HG03575 (cell line): ENCODE measurements around the gene MNT.

Experiments used
- ATAC-seq: cut with Tn5 transposase; IDR thresholded peaks from one replicate; pipeline ENCODE4 v1.9.1; 2021; ENCODE audit not compliant: unreplicated experiment, insufficient number of reproducible peaks, low FRiP score; ENCODE audit errors: extremely low read depth

MNT gene

DNA sequence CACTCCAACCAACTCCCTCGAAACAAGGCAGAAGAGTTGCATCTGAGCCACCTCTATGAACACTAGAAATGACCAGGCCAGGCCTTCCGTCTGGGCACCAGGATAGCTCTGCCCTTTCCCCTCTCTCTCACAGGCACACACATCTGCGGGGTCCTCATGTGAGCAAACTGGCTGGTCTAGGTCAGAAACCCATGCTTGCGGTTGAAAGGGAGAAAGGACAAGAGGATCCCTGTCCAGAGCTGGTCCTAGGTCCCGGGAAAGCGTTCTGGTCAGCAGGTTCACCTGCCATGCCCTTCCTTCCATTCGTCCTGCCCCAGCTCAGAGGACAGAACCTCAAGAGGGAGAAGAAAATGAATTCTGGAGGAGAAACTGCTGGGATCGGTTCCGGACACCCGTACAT is 2.7 kb downstream of the MNT start:
- no peak for ATAC-seq

- no peak for ATAC-seq
These were observed 3.4 kb downstream of the MNT start for GRCh38 chr17:2397247-2398171.

GRCh38 chr17:2396568-2397246 is 4.2 kb downstream of the MNT start:
- no peak for ATAC-seq

- no peak for ATAC-seq
These were observed 4.7 kb downstream of the MNT start for GRCh38 chr17:2396192-2396567.

DNA sequence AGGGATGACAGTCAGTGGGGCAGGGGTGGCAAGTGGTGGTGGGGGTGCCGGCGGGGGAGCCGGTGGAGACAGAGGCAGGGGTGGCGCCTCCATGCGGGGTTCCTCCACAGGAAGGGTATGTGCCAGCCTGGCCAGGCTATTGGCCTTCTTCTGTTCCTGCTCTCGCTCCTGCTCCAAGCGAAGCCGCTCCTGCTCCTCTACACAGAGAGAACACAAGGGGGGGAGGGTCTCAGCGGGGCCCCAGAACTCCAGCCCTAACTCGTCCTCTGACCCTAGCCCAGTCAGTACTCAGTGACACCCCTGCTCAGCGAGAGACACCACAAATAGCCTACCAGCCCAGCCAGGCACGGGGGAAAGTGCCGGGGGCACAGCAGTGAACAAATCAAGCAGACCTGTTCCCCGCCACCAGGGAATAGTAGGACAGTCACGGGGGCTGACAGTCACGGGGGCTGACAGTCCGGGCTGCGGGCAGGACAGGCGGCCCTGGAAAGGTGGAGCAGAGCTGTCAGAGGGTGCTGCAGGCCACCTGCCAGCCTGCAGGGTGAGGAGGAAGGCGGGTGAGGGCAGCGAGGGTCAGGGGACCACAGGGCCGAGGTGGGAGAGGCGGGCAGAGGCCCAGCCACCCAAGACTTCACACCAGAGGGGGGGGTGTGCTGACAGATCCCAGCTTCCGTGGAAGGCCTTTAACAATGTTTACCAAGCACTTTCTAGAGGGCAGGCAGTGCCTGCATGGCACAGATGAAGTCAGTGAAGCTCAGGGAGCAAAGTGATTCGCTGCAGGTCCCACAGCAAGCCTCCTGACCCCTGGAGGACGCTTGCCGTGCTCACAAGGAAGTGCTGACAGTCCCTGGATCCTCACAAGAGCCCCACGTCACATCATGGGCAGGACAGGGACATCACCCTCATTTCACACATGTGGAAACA is 5.3 kb downstream of the MNT start:
- no peak for ATAC-seq

- ATAC-seq: no peak
These were observed 6.1 kb downstream of the MNT start for GRCh38 chr17:2394775-2395201.

DNA sequence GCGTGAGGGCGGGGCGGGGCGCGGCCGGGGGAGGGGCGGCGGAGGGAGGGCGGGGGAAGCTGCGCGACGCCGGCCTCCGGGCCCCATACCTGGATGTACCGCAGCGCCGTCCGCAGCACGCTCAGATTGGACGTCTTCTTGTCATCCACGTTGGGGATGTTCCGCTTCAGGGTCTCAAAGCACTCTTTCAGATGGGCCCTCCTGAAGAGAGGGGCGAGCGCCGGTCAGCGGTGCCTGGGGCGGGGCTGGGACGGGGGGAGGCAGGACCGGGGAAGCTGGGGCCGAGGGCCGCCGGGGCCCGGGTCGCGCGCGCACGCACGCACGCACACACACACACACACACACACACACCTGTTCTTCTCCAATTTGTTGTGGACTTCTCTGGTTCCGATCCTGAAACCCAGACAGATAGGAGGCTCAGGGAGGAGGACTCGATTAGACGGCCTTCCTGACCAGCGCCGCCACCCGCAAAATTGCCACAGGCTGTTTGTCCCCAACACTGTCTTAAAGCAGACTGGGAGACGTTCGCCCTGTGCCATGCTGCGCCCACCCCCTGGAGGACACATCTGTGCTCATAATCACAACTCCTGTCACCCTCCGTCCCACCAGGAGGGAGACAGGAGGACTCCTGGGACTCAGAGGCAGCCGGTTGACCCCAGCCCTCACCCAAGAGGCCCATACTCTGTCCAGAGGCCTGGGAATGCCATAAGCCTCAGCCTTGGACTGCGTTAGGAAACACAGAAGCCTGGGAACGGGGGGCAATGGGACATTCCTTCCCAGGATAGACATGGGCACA is 6.7 kb downstream of the MNT start:
- no peak for ATAC-seq

- no peak for ATAC-seq
These were observed 7.5 kb downstream of the MNT start for GRCh38 chr17:2393174-2393953.

DNA sequence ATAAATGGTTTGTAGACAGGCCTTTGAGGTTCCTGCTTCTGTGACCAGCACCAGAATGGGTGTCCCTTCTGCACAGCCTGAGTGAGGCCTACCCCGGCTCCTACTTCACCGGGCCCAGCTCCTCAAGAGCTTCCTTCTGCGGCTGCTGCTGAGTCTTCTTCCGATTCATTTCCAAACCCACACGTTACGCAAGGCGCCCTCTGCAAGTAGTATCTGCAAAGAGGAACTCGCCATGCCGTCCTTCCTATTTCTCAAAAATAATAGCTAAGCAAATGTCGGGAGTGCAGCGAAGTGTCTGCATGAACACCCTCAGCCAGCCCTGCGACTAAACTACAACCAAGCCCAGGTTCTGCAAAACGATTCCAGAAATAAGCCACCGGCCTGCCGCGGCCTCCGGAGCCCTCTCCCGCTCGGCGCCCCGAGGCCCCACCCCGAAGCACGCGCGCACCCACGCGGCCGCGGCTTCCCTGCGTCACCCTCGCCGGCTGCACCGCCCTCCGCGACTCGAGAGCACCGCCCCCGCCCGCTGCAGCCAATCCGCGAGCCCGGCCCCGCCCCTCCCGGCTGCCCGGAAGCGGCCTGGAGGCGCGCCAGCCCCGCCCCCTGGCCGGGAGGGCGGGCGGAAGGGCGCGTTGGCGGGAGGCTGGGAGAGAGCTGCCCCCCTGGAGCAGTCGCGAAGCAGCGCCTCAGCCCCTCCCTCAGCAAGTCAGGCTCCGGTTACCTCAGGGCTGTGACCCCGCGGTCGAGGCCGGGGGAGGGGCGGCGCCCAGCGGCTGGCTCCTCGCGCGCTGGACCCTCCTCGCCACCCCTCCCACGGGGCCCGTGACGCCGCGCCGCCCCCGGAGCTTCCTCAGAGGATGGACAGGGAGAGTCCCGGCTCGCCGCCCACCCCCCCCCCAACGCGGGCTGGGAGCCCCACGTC is 8.3 kb downstream of the MNT start:
- ATAC-seq: no peak

GRCh38 chr17:2391597-2392251 is 9.1 kb downstream of the MNT start:
- no peak for ATAC-seq

- no peak for ATAC-seq
These were observed 10.5 kb downstream of the MNT start for GRCh38 chr17:2390199-2390836.

DNA sequence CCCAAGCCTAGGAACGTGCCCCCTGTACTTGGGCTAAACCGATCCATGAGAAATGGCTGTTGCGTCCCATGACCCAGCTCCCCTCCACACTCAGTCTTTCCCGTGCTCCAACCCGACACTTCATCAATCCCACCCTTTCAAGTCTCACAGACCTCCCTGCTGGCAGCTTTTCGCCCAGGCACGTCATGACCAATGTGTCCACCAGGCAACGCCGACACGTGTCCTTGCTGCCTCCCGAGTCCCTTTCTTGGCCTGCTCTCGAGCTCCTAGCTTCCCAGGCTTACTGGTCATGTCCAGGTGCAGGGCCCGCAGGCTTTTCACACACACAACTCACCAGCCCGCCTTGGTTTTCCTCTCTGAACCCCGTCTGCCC is 12.2 kb downstream of the MNT start:
- no peak for ATAC-seq

- no peak for ATAC-seq
These were observed 12.7 kb downstream of the MNT start for GRCh38 chr17:2388020-2388682.

- ATAC-seq: no peak
These were observed 13.5 kb downstream of the MNT start for GRCh38 chr17:2387086-2388019.
